ENCODE measurements around the gene YWHAE.

- no peak for TF ChIP-seq CTCF (IDR thresholded peaks at IDR 0.05)
- TF ChIP-seq POLR2A (IDR thresholded peaks at IDR 0.05), result no peak
These were observed 78.0 kb downstream of the YWHAE start for GRCh38 chr17:1322014-1322428.
